ENCODE measurements around the gene GRB7. TPM values are rescaled to one million over a fixed set of nuclear protein-coding genes. Genes with fewer than 3 reads are reported as not detected.

The GRB7 gene
- total RNA-seq, 4 donors from 2014 or later, result 14.0 to 64.0 (median 26.3) TPM

- peak overlapping the region in 3 of 4 donors; percentile 76 to 92 (median 91) for H3K27ac ChIP-seq
- no peaks in the 10 kb centered on the region for H3K27me3 ChIP-seq
- peak in 1 of 3 donors; percentile 51 for DNase-seq
- TF ChIP-seq POLR2A (IDR thresholded peaks at IDR 0.05) (no peak), CTCF (IDR thresholded peaks at IDR 0.05) (peak in 3 of 6 experiments; percentile 38 to 51 (median 47))
- H3K4me1 ChIP-seq, result peaks cover 3 to 71% (median 6%) of the 10 kb centered on the region in 4 donors
- no peaks in the 10 kb centered on the region for H3K9me3 ChIP-seq
- peak overlapping the region in 2 of 4 donors; percentile 10 to 19 for H3K4me3 ChIP-seq
- peaks cover 0 to 28% (median 0%) of the 10 kb centered on the region in 3 donors for H3K36me3 ChIP-seq
These were observed 32.8 kb upstream of the GRB7 start for GRCh38 chr17:39704821-39705551.

GRCh38 chr17:39705786-39706348 lies 31.9 kb upstream of the GRB7 start:
- H3K27me3 ChIP-seq, result no peaks in the 10 kb centered on the region
- H3K9me3 ChIP-seq, result no peaks in the 10 kb centered on the region
- H3K4me3 ChIP-seq, result peak overlapping the region in 2 of 4 donors; percentile 10 to 24
- DNase-seq, result peak in 2 of 3 donors; percentile 83 to 85
- H3K4me1 ChIP-seq, result peaks cover 3 to 71% (median 6%) of the 10 kb centered on the region in 4 donors
- TF ChIP-seq POLR2A (IDR thresholded peaks at IDR 0.05) (peak in 1 of 2 donors; percentile 43), CTCF (IDR thresholded peaks at IDR 0.05) (peak in 2 of 6 experiments; percentile 22 to 33)
- H3K36me3 ChIP-seq, result peaks cover 0 to 37% (median 0%) of the 10 kb centered on the region in 3 donors
- peak overlapping the region in 3 of 4 donors; percentile 76 to 92 (median 91) for H3K27ac ChIP-seq

- no peak for TF ChIP-seq POLR2A (IDR thresholded peaks at IDR 0.05)
- TF ChIP-seq CTCF (IDR thresholded peaks at IDR 0.05), result no peak
- peak overlapping the region in 1 of 4 donors; percentile 24 for H3K4me3 ChIP-seq
- no peaks in the 10 kb centered on the region for H3K9me3 ChIP-seq
- DNase-seq, result no peak
- peaks cover 3 to 71% (median 6%) of the 10 kb centered on the region in 4 donors for H3K4me1 ChIP-seq
- H3K27me3 ChIP-seq, result no peaks in the 10 kb centered on the region
- H3K36me3 ChIP-seq, result peaks cover 0 to 42% (median 0%) of the 10 kb centered on the region in 3 donors
- H3K27ac ChIP-seq, result peak overlapping the region in 3 of 4 donors; percentile 76 to 92 (median 91)
These were observed 31.4 kb upstream of the GRB7 start for GRCh38 chr17:39706383-39706782.

- peaks cover 0 to 47% (median 0%) of the 10 kb centered on the region in 3 donors for H3K36me3 ChIP-seq
- peaks cover 3 to 66% (median 6%) of the 10 kb centered on the region in 4 donors for H3K4me1 ChIP-seq
- H3K9me3 ChIP-seq, result no peaks in the 10 kb centered on the region
These were observed 30.8 kb upstream of the GRB7 start for GRCh38 chr17:39706921-39707337.

More at GRCh38 chr17:39706921-39707337, 30.8 kb upstream of the GRB7 start:
- peak in 1 of 3 donors; percentile 64 for DNase-seq
- Histone ChIP-seq H3K4me3 (peak overlapping the region in 1 of 4 donors; percentile 24), H3K27me3 (no peaks in the 10 kb centered on the region), H3K27ac (peak overlapping the region in 3 of 4 donors; percentile 76 to 92 (median 91))
- TF ChIP-seq CTCF (IDR thresholded peaks at IDR 0.05) (no peak), POLR2A (IDR thresholded peaks at IDR 0.05) (no peak)

Data from Peyer's patch (tissue), 4 donors.